ENCODE data around the gene DNAJC4. TPM values are rescaled to one million over a fixed set of nuclear protein-coding genes. Genes with fewer than 3 reads are reported as not detected.
A peak's percentile ranks its signal among the peaks of the same experiment; 100 is the strongest.

Gene DNAJC4
- total RNA-seq, 2 experiments from 2014 or later, result 59.6 to 60.3 TPM

DNA sequence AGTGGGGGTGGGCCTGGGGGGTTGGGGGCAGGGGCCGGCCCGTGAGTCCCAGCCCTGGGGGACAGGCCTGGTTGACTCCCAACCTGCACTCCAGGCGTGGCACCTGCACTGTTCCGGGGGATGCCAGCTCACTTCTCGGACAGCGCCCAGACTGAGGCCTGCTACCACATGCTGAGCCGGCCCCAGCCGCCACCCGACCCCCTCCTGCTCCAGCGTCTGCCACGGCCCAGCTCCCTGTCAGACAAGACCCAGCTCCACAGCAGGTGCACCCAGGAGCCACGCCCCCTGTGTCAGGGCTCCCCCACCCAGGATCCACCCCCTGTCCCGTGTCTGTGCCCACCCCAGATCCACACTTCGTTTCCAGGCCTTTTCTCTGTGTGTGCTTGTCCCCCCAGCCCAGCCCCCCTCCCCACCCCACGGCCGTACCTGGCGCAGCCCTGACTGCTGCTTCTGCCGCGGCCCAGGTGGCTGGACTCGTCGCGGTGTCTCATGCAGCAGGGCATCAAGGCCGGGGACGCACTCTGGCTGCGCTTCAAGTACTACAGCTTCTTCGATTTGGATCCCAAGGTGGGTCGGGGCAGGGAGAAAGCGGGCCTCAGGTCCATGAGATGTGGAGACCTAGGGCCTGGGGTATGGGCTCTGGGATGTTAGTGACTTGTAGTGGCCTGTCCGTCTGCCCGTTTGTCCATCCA, 19.0 kb upstream of the DNAJC4 start:
- H3K9me3 Mint-ChIP-seq, result no peaks in the 10 kb centered on the region
- H3K4me3 Mint-ChIP-seq, result no peak overlapping the region
- POLR2A ChIA-PET, result interaction anchor here (11.8 to 17.3 kb wide), 2 partner anchors 16 to 20 kb away, joined by 246 to 419 read pairs; partner anchors contain the start of genes DNAJC4, NUDT22, STIP1 and TRPT1
- no peak overlapping the region for H3K27ac Mint-ChIP-seq
- peaks cover 32% of the 10 kb centered on the region for H3K36me3 Mint-ChIP-seq
- no peaks in the 10 kb centered on the region for H3K27me3 Mint-ChIP-seq
- no peak for ATAC-seq (ENCODE audit: low read depth)
- peaks cover 15% of the 10 kb centered on the region for H3K4me1 Mint-ChIP-seq
- no peak for DNase-seq

DNA sequence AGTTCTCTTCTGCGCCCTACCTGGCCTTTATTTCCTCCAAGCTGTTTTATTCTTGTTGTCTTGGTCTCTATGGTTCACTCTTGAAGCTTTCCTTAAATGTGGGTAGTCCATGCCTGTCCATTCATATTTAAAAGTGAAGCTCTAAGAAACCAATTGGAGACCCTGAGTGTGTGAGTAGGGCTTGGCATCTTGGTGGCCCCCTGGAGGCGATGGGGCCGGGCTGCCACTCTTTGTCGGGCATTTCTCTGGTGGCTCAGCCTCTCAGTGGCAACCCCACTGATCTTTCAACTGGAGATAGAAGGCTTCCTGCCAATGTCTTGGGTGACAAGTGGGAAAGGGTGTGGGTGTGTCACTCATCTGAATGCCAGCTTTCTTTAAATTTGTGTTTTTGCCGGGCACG, 13.5 kb upstream of the DNAJC4 start:
- no peak for ATAC-seq (ENCODE audit: low read depth)
- no peak for DNase-seq
- Mint-ChIP-seq H3K36me3 (peaks cover 29% of the 10 kb centered on the region), H3K27ac (no peak overlapping the region), H3K27me3 (no peaks in the 10 kb centered on the region), H3K4me3 (no peak overlapping the region), H3K9me3 (no peaks in the 10 kb centered on the region), H3K4me1 (peaks cover 9% of the 10 kb centered on the region)
- POLR2A ChIA-PET, result interaction anchor here (0.7 to 26.2 kb wide), 4 partner anchors 7 to 54 kb away, joined by 3 to 419 read pairs (median 212); partner anchors contain the start of genes DNAJC4, FERMT3, NUDT22 and TRPT1

DNA sequence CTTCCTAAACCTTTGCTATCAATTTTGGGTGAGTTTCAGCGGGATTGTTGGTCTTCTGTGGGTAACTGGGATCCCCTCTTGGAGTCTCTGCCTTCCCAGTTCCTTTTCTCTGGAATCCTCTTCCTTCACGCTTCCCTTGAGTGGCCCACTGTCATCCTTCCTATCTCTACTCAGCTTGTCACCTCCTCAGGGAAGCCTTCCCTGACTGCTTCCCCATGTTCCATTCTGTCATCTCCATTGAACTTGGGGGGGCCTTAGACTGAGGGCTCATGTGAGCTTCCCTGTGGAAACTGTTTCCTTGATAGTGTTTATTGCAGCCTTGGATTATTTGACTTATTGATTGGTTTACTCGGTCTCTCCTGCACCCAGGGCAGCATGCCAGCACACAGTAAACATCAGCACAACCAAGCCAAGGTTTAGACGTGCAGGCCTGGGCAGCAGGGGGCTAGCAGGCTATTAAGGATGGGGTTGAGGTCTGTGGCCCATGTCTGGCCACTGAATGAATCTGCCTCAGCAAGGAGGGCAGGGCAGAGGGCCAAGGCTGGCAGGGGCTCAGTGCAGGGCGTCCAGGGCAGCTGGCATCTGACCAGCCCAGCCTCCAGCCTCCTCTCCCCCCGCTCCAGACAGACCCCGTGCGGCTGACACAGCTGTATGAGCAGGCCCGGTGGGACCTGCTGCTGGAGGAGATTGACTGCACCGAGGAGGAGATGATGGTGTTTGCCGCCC, 11.6 kb upstream of the DNAJC4 start:
- POLR2A ChIA-PET, result interaction anchor here (0.9 to 26.2 kb wide), 4 partner anchors 8 to 26 kb away, joined by 3 to 419 read pairs (median 212); partner anchors contain the start of genes DNAJC4, FERMT3, NUDT22 and TRPT1
- H3K27ac Mint-ChIP-seq, result peak overlapping the region; percentile 9
- ATAC-seq (ENCODE audit: low read depth), result no peak
- no peaks in the 10 kb centered on the region for H3K9me3 Mint-ChIP-seq
- peaks cover 4% of the 10 kb centered on the region for H3K4me1 Mint-ChIP-seq
- no peaks in the 10 kb centered on the region for H3K27me3 Mint-ChIP-seq
- DNase-seq, result no peak
- no peak overlapping the region for H3K4me3 Mint-ChIP-seq
- H3K36me3 Mint-ChIP-seq, result peaks cover 21% of the 10 kb centered on the region

DNA sequence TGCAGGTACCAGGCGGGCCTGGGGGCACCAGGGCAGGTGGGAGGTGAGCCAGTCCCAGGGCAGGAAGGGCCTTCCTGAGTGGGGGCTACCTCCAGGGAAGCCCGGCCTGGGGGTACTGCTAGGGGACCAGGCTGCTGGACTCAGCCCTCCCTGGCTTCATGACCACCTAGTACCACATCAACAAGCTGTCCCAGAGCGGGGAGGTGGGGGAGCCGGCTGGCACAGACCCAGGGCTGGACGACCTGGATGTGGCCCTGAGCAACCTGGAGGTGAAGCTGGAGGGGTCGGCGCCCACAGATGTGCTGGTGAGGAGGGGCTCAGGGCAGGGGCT, 11.0 kb upstream of the DNAJC4 start:
- H3K4me1 Mint-ChIP-seq, result peaks cover 5% of the 10 kb centered on the region
- no peaks in the 10 kb centered on the region for H3K9me3 Mint-ChIP-seq
- POLR2A ChIA-PET, result interaction anchor here (1.3 to 26.2 kb wide), 3 partner anchors 10 to 34 kb away, joined by 3 to 419 read pairs (median 4); partner anchors contain the start of genes FERMT3 and STIP1
- DNase-seq (no peak), ATAC-seq (ENCODE audit: low read depth) (no peak)
- no peaks in the 10 kb centered on the region for H3K27me3 Mint-ChIP-seq
- H3K36me3 Mint-ChIP-seq, result peaks cover 19% of the 10 kb centered on the region
- no peak overlapping the region for H3K4me3 Mint-ChIP-seq
- H3K27ac Mint-ChIP-seq, result no peak overlapping the region

DNA sequence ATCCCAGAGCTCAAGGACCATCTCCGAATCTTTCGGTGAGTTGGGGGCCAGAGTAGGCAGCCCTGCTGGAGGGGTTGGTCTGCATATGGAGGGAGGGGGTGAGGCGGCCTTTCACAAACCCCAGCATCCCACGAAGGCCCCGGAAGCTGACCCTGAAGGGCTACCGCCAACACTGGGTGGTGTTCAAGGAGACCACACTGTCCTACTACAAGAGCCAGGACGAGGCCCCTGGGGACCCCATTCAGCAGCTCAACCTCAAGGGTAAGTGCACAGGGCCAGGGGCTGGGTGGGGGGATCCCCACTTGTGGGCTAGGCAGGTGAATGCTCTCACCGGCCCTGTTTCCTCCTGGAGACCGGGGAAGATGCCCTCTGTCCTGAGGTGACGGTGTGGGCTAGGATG, 10.6 kb upstream of the DNAJC4 start:
- Mint-ChIP-seq H3K36me3 (peaks cover 16% of the 10 kb centered on the region), H3K9me3 (no peaks in the 10 kb centered on the region), H3K4me1 (peaks cover 5% of the 10 kb centered on the region), H3K4me3 (no peak overlapping the region), H3K27me3 (no peaks in the 10 kb centered on the region), H3K27ac (no peak overlapping the region)
- ATAC-seq (ENCODE audit: low read depth) (no peak), DNase-seq (no peak)
- POLR2A ChIA-PET, result interaction anchor here (1.3 to 26.2 kb wide), 3 partner anchors 10 to 34 kb away, joined by 3 to 419 read pairs (median 4); partner anchors contain the start of genes FERMT3 and STIP1

DNA sequence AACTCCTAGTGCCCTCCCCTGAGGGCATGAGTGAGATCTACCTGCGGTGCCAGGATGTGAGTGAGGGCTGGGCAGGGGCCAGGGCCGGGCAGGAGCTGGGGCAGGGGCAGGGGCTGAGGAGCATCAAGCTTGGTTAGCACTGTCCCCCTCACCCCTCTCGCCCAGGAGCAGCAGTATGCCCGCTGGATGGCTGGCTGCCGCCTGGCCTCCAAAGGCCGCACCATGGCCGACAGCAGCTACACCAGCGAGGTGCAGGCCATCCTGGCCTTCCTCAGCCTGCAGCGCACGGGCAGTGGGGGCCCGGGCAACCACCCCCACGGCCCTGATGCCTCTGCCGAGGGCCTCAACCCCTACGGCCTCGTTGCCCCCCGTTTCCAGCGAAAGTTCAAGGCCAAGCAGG, 10.1 kb upstream of the DNAJC4 start:
- H3K9me3 Mint-ChIP-seq, result no peaks in the 10 kb centered on the region
- H3K4me3 Mint-ChIP-seq, result no peak overlapping the region
- DNase-seq, result no peak
- H3K4me1 Mint-ChIP-seq, result peaks cover 5% of the 10 kb centered on the region
- H3K36me3 Mint-ChIP-seq, result peaks cover 11% of the 10 kb centered on the region
- no peak for ATAC-seq (ENCODE audit: low read depth)
- H3K27me3 Mint-ChIP-seq, result no peaks in the 10 kb centered on the region
- POLR2A ChIA-PET, result interaction anchor here (1.3 to 26.2 kb wide), 4 partner anchors 10 to 35 kb away, joined by 3 to 419 read pairs (median 4); partner anchors contain the start of genes DNAJC4, FERMT3 and STIP1
- H3K27ac Mint-ChIP-seq, result no peak overlapping the region

DNA sequence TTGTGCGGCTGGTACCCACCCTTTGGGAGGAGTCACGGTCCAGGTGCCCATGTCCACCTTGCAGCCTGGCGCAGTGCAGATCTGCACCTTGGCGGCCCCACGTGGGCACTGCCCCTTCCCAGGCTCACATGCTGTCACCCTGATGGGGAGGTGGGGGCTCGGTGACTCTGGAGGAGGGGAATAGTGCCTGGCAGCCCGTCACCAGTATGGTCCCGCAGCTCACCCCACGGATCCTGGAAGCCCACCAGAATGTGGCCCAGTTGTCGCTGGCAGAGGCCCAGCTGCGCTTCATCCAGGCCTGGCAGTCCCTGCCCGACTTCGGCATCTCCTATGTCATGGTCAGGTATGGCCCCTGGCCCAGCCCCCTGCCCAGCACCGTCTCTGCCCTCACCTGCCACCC, 9.6 kb upstream of the DNAJC4 start:
- DNase-seq, result no peak
- H3K27me3 Mint-ChIP-seq, result no peaks in the 10 kb centered on the region
- no peak overlapping the region for H3K4me3 Mint-ChIP-seq
- H3K9me3 Mint-ChIP-seq, result no peaks in the 10 kb centered on the region
- POLR2A ChIA-PET, result interaction anchor here (1.3 to 26.2 kb wide), 3 partner anchors 9 to 35 kb away, joined by 3 to 419 read pairs (median 4); partner anchors contain the start of genes DNAJC4, FERMT3 and STIP1
- no peak for ATAC-seq (ENCODE audit: low read depth)
- peaks cover 11% of the 10 kb centered on the region for H3K36me3 Mint-ChIP-seq
- H3K4me1 Mint-ChIP-seq, result peaks cover 7% of the 10 kb centered on the region
- H3K27ac Mint-ChIP-seq, result no peak overlapping the region

DNA sequence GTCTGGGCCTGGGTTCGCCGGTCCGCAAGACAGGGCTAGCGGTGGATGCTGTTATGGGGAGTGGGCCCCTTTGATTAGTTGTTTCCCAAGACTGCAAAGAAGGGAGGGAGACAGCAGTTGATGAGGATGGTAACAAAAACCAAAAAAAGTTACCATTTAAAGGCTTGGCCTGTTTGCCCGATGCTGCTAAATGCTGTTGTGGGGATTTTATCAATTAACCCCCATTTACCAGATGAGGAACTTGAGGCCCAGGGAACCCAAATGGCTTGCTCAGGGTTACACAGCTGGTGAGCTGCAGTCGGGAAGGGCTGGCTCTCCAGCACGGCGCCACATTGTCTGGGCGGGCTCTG, 7.7 kb upstream of the DNAJC4 start:
- Mint-ChIP-seq H3K4me1 (peaks cover 12% of the 10 kb centered on the region), H3K36me3 (peaks cover 8% of the 10 kb centered on the region), H3K27me3 (no peaks in the 10 kb centered on the region), H3K9me3 (no peaks in the 10 kb centered on the region), H3K27ac (no peak overlapping the region), H3K4me3 (no peak overlapping the region)
- DNase-seq (no peak), ATAC-seq (ENCODE audit: low read depth) (no peak)
- POLR2A ChIA-PET, result interaction anchor here (0.5 to 26.2 kb wide), 5 partner anchors 13 to 294 kb away, joined by 3 to 419 read pairs (median 5); partner anchors contain the start of gene FERMT3

DNA sequence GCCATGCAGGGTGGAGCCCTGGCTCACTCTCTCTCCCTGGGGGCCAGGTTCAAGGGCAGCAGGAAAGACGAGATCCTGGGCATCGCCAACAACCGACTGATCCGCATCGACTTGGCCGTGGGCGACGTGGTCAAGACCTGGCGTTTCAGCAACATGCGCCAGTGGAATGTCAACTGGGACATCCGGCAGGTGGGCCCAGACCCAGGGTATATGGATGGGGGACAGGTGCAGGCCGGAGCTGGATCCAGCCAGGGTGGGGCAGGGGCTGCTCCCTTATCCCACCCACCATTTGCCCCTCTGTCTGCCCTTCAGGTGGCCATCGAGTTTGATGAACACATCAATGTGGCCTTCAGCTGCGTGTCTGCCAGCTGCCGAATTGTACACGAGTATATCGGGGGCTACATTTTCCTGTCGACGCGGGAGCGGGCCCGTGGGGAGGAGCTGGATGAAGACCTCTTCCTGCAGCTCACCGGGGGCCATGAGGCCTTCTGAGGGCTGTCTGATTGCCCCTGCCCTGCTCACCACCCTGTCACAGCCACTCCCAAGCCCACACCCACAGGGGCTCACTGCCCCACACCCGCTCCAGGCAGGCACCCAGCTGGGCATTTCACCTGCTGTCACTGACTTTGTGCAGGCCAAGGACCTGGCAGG, 7.2 kb upstream of the DNAJC4 start:
- Mint-ChIP-seq H3K4me1 (peaks cover 17% of the 10 kb centered on the region), H3K27ac (no peak overlapping the region), H3K27me3 (no peaks in the 10 kb centered on the region), H3K36me3 (peaks cover 6% of the 10 kb centered on the region), H3K9me3 (no peaks in the 10 kb centered on the region), H3K4me3 (no peak overlapping the region)
- DNase-seq (peak; percentile 30), ATAC-seq (ENCODE audit: low read depth) (no peak)
- POLR2A ChIA-PET, result interaction anchor here (0.5 to 26.2 kb wide), 8 partner anchors 13 to 294 kb away, joined by 3 to 419 read pairs (median 4); partner anchors contain the start of genes FERMT3 and STIP1

DNA sequence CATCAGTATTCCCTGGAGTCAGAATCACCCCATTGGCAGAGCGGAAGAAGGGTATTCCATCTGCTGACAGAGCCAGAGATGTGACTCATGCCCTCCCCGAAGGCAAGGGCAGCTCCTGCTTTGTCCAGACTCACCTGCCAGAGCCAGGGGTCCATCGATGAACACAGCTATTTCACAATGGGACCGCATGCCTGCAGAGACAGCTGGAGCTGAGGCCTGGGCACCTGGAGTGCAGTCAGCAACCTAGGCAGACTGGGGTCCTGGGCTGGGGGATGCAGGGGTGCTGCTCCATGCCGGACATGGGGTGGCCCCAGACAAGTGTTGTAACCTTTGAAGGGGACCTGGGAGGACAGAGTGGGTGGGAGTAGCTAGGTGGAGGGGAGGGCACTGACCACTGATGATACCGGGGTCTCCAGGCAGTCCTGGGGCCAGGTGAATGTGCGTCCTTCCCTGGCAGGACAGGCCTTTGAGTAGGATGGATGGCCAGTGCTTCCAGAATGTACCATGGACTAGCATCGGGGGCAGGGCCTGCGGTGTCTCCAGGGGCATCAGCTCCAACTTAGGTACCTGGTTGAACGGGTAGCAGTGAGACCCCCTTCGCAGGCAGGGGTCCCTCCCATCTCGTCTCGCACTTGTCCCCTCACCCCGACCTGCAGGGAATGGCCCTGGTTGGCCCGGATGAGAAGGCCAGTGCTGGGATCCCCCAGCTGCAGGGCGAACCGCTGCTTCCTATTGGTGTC, 6.0 kb upstream of the DNAJC4 start:
- no peaks in the 10 kb centered on the region for H3K9me3 Mint-ChIP-seq
- H3K36me3 Mint-ChIP-seq, result peaks cover 2% of the 10 kb centered on the region
- peak overlapping the region; percentile 88 for H3K27ac Mint-ChIP-seq
- peaks cover 19% of the 10 kb centered on the region for H3K4me1 Mint-ChIP-seq
- POLR2A ChIA-PET, result interaction anchor here (1.5 to 26.2 kb wide), 5 partner anchors 12 to 93 kb away, joined by 4 to 419 read pairs (median 11); partner anchors contain the start of genes FERMT3, PRDX5, STIP1 and TRMT112
- DNase-seq, result peak; percentile 35
- ATAC-seq (ENCODE audit: low read depth), result no peak
- no peaks in the 10 kb centered on the region for H3K27me3 Mint-ChIP-seq
- H3K4me3 Mint-ChIP-seq, result peak overlapping the region; percentile 92

DNA sequence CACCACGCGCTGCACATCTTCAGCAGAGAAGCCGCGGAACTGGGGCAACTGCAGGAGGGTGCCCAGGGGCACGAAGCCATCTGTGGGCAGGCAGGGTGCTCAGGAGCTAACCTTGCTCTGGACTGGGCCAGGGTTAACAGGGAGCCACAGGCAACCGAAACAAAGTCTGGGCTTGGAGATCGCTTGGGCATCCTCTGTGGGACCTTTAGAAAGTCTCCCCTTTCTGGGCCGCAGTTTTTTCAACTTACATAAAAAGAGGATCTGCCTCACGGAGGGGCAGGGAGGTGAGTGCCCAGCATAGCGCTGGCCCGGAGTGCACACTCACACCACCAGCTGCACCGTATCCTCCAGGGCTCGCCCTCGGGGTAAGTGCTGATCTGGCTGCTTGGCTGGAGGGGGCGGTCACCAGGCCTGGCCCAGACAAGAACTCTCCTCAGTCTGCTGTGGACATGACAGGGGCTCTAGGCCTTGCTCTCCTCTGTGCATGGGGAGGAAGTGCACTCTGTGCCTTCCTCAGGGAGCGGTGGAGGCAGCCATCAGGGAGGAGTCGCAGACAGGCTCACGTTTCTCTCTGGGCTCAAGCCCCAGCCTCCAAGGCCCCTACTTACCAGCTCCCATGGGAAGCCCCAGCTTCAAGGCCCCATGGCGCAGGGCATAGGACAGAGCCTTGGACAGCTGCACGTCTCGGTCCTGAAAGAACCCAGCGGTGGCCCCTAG, 5.3 kb upstream of the DNAJC4 start:
- no peak for DNase-seq
- H3K9me3 Mint-ChIP-seq, result no peaks in the 10 kb centered on the region
- peak overlapping the region; percentile 92 for H3K4me3 Mint-ChIP-seq
- H3K36me3 Mint-ChIP-seq, result peaks cover 3% of the 10 kb centered on the region
- H3K27me3 Mint-ChIP-seq, result no peaks in the 10 kb centered on the region
- ATAC-seq (ENCODE audit: low read depth), result no peak
- peak overlapping the region; percentile 88 for H3K27ac Mint-ChIP-seq
- POLR2A ChIA-PET, result interaction anchor here (0.5 to 26.2 kb wide), 6 partner anchors 15 to 1685 kb away, joined by 4 to 419 read pairs (median 30); partner anchors contain the start of genes FERMT3, FKBP2, PRDX5 and STIP1
- H3K4me1 Mint-ChIP-seq, result peaks cover 23% of the 10 kb centered on the region

Measured in activated naive CD8-positive, alpha-beta T cell treated with anti-CD3 and anti-CD28 coated beads, Interleukin-2, amount 10 ng/mL, durations not matched to agents 7 days and 5 days (primary cell).